ENCODE measurements around the gene SLC10A4.
"Not testable (repeated sequence)": the region's sequence is repeated elsewhere in the genome, so short reads cannot be mapped to it uniquely, and the experiment has no call there.

Gene SLC10A4
- 0.12 to 0.13 reads per million in 2 experiments for total RNA-seq

- DNase-seq (ENCODE audit: low read depth): no peak
These were observed at the start of gene SLC10A4 for GRCh38 chr4:48483006-48483776. Gene SLC10A4 (plus strand): TSS chr4:48483343. CDS start chr4:48483562, 219 bp downstream.

GRCh38 chr4:48436318-48436717, 46.8 kb upstream of the SLC10A4 start:
- DNase-seq (ENCODE audit: low read depth): no peak

- no peak for DNase-seq (ENCODE audit: low read depth)
These were observed 43.2 kb upstream of the SLC10A4 start for GRCh38 chr4:48439988-48440387.

- DNase-seq (ENCODE audit: low read depth): not testable (repeated sequence)
These were observed 42.2 kb upstream of the SLC10A4 start for GRCh38 chr4:48440914-48441313.

- DNase-seq (ENCODE audit: low read depth): no peak
These were observed 37.4 kb upstream of the SLC10A4 start for GRCh38 chr4:48445704-48446103.

- DNase-seq (ENCODE audit: low read depth): no peak
These were observed 36.5 kb upstream of the SLC10A4 start for GRCh38 chr4:48446642-48447041.

- DNase-seq (ENCODE audit: low read depth): no peak
These were observed 34.0 kb upstream of the SLC10A4 start for GRCh38 chr4:48449151-48449550.

GRCh38 chr4:48450740-48451139, 32.4 kb upstream of the SLC10A4 start:
- no peak for DNase-seq (ENCODE audit: low read depth)

GRCh38 chr4:48451656-48452055, 31.5 kb upstream of the SLC10A4 start:
- not testable (repeated sequence) for DNase-seq (ENCODE audit: low read depth)

- no peak for DNase-seq (ENCODE audit: low read depth)
These were observed 28.6 kb upstream of the SLC10A4 start for GRCh38 chr4:48454591-48454990.

- no peak for DNase-seq (ENCODE audit: low read depth)
These were observed 22.1 kb upstream of the SLC10A4 start for GRCh38 chr4:48461000-48461399.

- no peak for DNase-seq (ENCODE audit: low read depth)
These were observed 20.8 kb upstream of the SLC10A4 start for GRCh38 chr4:48462363-48462762.

- no peak for DNase-seq (ENCODE audit: low read depth)
These were observed 15.7 kb upstream of the SLC10A4 start for GRCh38 chr4:48467442-48467841.

- DNase-seq (ENCODE audit: low read depth): no peak
These were observed 15.3 kb upstream of the SLC10A4 start for GRCh38 chr4:48467891-48468290.

- no peak for DNase-seq (ENCODE audit: low read depth)
These were observed 13.0 kb upstream of the SLC10A4 start for GRCh38 chr4:48470137-48470536.

GRCh38 chr4:48470570-48470969, 12.6 kb upstream of the SLC10A4 start:
- DNase-seq (ENCODE audit: low read depth): no peak

GRCh38 chr4:48472794-48473193, 10.3 kb upstream of the SLC10A4 start:
- no peak for DNase-seq (ENCODE audit: low read depth)

- no peak for DNase-seq (ENCODE audit: low read depth)
These were observed 7.4 kb upstream of the SLC10A4 start for GRCh38 chr4:48475770-48476169.

- no peak for DNase-seq (ENCODE audit: low read depth)
These were observed 4.9 kb upstream of the SLC10A4 start for GRCh38 chr4:48478273-48478672.

GRCh38 chr4:48481581-48481980, 1.6 kb upstream of the SLC10A4 start:
- DNase-seq (ENCODE audit: low read depth): no peak

- no peak for DNase-seq (ENCODE audit: low read depth)
These were observed 792 bp downstream of the SLC10A4 start for GRCh38 chr4:48483777-48484493.

- no peak for DNase-seq (ENCODE audit: low read depth)
These were observed 1.5 kb downstream of the SLC10A4 start for GRCh38 chr4:48484494-48485168.

- DNase-seq (ENCODE audit: low read depth): no peak
These were observed 6.5 kb downstream of the SLC10A4 start for GRCh38 chr4:48489683-48490011.

Measured in T follicular helper cell (primary cell).